HG03558 (cell line): ENCODE data around the gene EIF4A2.
A peak's percentile ranks its signal among the peaks of the same experiment; 100 is the strongest.
"Not testable (repeated sequence)": the region's sequence is repeated elsewhere in the genome, so short reads cannot be mapped to it uniquely, and the experiment has no call there.

Experiments used
- ATAC-seq: cut with Tn5 transposase; IDR thresholded peaks from one replicate; pipeline ENCODE4 v1.9.1; 2021; ENCODE audit warnings: moderate number of reproducible peaks; ENCODE audit not compliant: unreplicated experiment; ENCODE audit errors: extremely low read depth

The EIF4A2 gene

GRCh38 chr3:186783731-186784515 is 546 bp downstream of the EIF4A2 start:
- no peak for ATAC-seq

GRCh38 chr3:186784820-186785494 is 1.6 kb downstream of the EIF4A2 start:
- ATAC-seq: no peak

GRCh38 chr3:186785495-186786018 is 2.2 kb downstream of the EIF4A2 start:
- no peak for ATAC-seq

- no peak for ATAC-seq
Observed at GRCh38 chr3:186786922-186787321, 3.5 kb downstream of the EIF4A2 start.

GRCh38 chr3:186787642-186788481 is 4.5 kb downstream of the EIF4A2 start:
- no peak for ATAC-seq

- no peak for ATAC-seq
Observed at GRCh38 chr3:186788482-186789370, 5.3 kb downstream of the EIF4A2 start.

GRCh38 chr3:186789554-186790260 is 6.3 kb downstream of the EIF4A2 start:
- ATAC-seq: no peak

GRCh38 chr3:186790261-186790981 is 7.0 kb downstream of the EIF4A2 start:
- ATAC-seq: no peak

- no peak for ATAC-seq
Observed at GRCh38 chr3:186798239-186798874, 15.0 kb downstream of the EIF4A2 start.

- no peak for ATAC-seq
Observed at GRCh38 chr3:186800285-186800684, 16.9 kb downstream of the EIF4A2 start.

- ATAC-seq: no peak
Observed at GRCh38 chr3:186802701-186803100, 19.3 kb downstream of the EIF4A2 start.

GRCh38 chr3:186803447-186803846 is 20.1 kb downstream of the EIF4A2 start:
- not testable (repeated sequence) for ATAC-seq

GRCh38 chr3:186806089-186807055 is 23.0 kb downstream of the EIF4A2 start, which contains the start of gene RFC4:
TSS of gene RFC4 (minus strand) at chr3:186806482. CDS start at chr3:186804713, 1,769 bp downstream.
- peak; percentile 94 for ATAC-seq

- ATAC-seq: no peak
Observed at GRCh38 chr3:186807231-186807630, 23.9 kb downstream of the EIF4A2 start.

- no peak for ATAC-seq
Observed at GRCh38 chr3:186810336-186810996, 27.1 kb downstream of the EIF4A2 start.

GRCh38 chr3:186811313-186811712 is 27.9 kb downstream of the EIF4A2 start:
- ATAC-seq: not testable (repeated sequence)
